IMR-90 (cell line): Measurements from ENCODE around the gene PTN.

Experiments used
- MAFK ChIP-seq: IDR thresholded peaks from 2 replicates; pipeline ENCODE4 v1.6.1; 2012; ENCODE audit warnings: low read depth, low read length, improper control_type of control experiment
- MAZ ChIP-seq: IDR thresholded peaks from 2 replicates; pipeline ENCODE4 v1.6.1; 2012; ENCODE audit warnings: low read depth, mild to moderate bottlenecking, low read length, improper control_type of control experiment, moderate library complexity, borderline replicate concordance
- NFE2L2 ChIP-seq: fragments of 150-350 bp; IDR thresholded peaks from 2 replicates; pipeline ENCODE4 v1.6.1; 2016; ENCODE audit warnings: low read depth, mild to moderate bottlenecking, low read length
- POLR2A ChIP-seq: IDR thresholded peaks from 2 replicates; pipeline ENCODE4 v1.6.1; 2012; ENCODE audit warnings: mild to moderate bottlenecking, low read depth, low read length
- RAD21 ChIP-seq: IDR thresholded peaks from 2 replicates; pipeline ENCODE4 v1.6.1; 2012; ENCODE audit warnings: low read length, improper control_type of control experiment
- TF ChIP-seq, protein P1 (sequence below): conservative IDR thresholded peaks from 2 replicates; pipeline ENCODE4 v1.5.1; 2012; ENCODE audit warnings: mild to moderate bottlenecking, low read depth, low read length, improper control_type of control experiment
- TF ChIP-seq, protein P2 (sequence below): fragments of 150-350 bp; IDR thresholded peaks from 2 replicates; pipeline ENCODE4 v1.6.1; 2017; ENCODE audit warnings: mild to moderate bottlenecking, antibody characterized with exemption, low read length, low read depth
- TF ChIP-seq, protein P3 (sequence below): fragments of 150-350 bp; IDR thresholded peaks from 2 replicates; pipeline ENCODE4 v1.6.1; 2016; ENCODE audit warnings: low read depth, mild to moderate bottlenecking, low read length, moderate library complexity, borderline replicate concordance

DNA sequence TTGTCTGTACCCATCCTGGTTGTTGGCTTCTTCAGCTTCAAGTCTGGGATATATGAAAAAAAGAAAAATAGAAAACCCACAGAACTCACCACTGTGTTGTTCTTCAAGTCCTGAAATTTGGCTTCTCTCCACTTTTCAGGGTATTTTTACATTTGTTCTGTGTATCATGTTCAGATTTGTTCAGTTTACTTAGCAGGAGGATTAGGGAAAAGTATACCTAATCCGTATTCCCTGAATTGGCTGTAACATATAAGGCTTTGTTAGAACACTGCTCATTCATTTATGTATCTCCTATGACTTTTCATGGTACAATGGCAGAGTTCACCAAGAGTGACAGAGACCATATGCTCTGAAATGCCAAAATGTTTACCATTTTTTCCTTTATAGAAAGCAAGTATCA lies 146.9 kb downstream of the PTN start:
- TF ChIP-seq MAFK (no peak), NFE2L2 (no peak), MAZ (no peak), RAD21 (no peak), POLR2A (no peak)
- TF ChIP-seq, protein P1, sequence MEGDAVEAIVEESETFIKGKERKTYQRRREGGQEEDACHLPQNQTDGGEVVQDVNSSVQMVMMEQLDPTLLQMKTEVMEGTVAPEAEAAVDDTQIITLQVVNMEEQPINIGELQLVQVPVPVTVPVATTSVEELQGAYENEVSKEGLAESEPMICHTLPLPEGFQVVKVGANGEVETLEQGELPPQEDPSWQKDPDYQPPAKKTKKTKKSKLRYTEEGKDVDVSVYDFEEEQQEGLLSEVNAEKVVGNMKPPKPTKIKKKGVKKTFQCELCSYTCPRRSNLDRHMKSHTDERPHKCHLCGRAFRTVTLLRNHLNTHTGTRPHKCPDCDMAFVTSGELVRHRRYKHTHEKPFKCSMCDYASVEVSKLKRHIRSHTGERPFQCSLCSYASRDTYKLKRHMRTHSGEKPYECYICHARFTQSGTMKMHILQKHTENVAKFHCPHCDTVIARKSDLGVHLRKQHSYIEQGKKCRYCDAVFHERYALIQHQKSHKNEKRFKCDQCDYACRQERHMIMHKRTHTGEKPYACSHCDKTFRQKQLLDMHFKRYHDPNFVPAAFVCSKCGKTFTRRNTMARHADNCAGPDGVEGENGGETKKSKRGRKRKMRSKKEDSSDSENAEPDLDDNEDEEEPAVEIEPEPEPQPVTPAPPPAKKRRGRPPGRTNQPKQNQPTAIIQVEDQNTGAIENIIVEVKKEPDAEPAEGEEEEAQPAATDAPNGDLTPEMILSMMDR = no peak
- TF ChIP-seq, protein P2, sequence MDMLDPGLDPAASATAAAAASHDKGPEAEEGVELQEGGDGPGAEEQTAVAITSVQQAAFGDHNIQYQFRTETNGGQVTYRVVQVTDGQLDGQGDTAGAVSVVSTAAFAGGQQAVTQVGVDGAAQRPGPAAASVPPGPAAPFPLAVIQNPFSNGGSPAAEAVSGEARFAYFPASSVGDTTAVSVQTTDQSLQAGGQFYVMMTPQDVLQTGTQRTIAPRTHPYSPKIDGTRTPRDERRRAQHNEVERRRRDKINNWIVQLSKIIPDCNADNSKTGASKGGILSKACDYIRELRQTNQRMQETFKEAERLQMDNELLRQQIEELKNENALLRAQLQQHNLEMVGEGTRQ = no peak
- TF ChIP-seq, protein P3, sequence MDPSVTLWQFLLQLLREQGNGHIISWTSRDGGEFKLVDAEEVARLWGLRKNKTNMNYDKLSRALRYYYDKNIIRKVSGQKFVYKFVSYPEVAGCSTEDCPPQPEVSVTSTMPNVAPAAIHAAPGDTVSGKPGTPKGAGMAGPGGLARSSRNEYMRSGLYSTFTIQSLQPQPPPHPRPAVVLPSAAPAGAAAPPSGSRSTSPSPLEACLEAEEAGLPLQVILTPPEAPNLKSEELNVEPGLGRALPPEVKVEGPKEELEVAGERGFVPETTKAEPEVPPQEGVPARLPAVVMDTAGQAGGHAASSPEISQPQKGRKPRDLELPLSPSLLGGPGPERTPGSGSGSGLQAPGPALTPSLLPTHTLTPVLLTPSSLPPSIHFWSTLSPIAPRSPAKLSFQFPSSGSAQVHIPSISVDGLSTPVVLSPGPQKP = no peak
